Measurements from ENCODE around the gene VGLL2.

The VGLL2 gene

GRCh38 chr6:117253785-117254184 is 11.6 kb upstream of the VGLL2 start:
- Mint-ChIP-seq H3K27ac (ENCODE audit: low read depth) (no peak overlapping the region), H3K4me1 (no peaks in the 10 kb centered on the region), H3K9me3 (no peaks in the 10 kb centered on the region), H3K36me3 (ENCODE audit: insufficient read depth) (no peaks in the 10 kb centered on the region), H3K27me3 (no peaks in the 10 kb centered on the region), H3K4me3 (no peak overlapping the region)
- DNase-seq (ENCODE audit: low spot score in 2 of 2) (no peak), ATAC-seq (replicated peaks; ENCODE audit: extremely low read depth, poor library complexity, severe bottlenecking) (no peak)

DNA sequence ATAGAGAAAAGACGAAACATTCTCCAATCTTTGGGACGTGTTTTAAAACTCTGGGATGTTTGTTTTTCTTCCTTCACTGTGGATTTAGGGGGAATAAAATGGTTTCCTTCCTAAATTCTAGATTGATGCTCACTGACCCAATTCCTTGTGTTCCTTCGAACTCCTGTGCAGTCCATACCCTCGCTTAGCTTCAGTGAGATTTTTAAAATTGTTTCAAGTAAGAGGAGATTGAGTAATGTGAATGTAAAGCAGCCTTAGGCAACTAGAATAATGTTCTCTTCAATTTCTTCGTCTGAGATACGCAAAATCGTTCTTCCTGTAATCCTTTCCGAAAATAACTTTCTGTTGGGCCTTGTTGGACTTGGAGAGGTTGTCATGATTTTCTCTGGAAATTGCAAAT is 2.6 kb upstream of the VGLL2 start:
- peaks cover 82% of the 10 kb centered on the region for H3K27me3 Mint-ChIP-seq
- ATAC-seq (replicated peaks; ENCODE audit: extremely low read depth, poor library complexity, severe bottlenecking) (no peak), DNase-seq (ENCODE audit: low spot score in 2 of 2) (no peak)
- no peak overlapping the region for H3K4me3 Mint-ChIP-seq
- no peaks in the 10 kb centered on the region for H3K36me3 Mint-ChIP-seq (ENCODE audit: insufficient read depth)
- no peak overlapping the region for H3K27ac Mint-ChIP-seq (ENCODE audit: low read depth)
- peaks cover 11% of the 10 kb centered on the region for H3K4me1 Mint-ChIP-seq
- H3K9me3 Mint-ChIP-seq, result no peaks in the 10 kb centered on the region

DNA sequence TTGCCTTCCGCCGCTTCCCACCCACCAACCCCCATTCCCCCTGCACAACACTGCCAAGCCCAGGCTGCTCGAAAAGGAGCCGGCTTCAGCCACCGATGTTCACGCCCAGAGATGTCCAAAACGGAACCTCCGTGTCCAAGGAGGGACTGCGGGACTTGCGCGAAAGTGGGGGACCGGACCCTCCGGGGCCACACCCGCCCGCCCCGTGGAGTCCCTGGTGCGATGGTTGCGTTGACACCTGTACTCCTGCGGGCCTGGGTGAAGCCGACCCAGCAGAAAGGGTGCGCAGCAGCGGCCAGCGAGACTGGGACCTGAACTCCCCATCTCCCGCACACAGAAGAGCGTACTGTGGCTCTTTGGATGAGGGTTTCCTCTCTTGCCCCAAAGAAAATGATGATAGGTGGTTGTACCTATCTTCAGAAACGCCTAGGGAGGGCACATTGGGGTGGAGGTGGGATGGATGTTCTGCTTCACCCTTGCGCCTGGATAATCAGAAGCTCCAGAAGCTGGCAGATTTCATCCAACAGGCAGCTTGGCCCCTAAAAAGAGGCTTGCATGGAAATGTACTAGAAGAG is 1.9 kb upstream of the VGLL2 start:
- Mint-ChIP-seq H3K27me3 (peaks cover 88% of the 10 kb centered on the region), H3K4me3 (no peak overlapping the region), H3K4me1 (peaks cover 11% of the 10 kb centered on the region), H3K9me3 (no peaks in the 10 kb centered on the region), H3K27ac (ENCODE audit: low read depth) (no peak overlapping the region), H3K36me3 (ENCODE audit: insufficient read depth) (no peaks in the 10 kb centered on the region)
- DNase-seq (ENCODE audit: low spot score in 2 of 2) (no peak), ATAC-seq (replicated peaks; ENCODE audit: extremely low read depth, poor library complexity, severe bottlenecking) (no peak)

DNA sequence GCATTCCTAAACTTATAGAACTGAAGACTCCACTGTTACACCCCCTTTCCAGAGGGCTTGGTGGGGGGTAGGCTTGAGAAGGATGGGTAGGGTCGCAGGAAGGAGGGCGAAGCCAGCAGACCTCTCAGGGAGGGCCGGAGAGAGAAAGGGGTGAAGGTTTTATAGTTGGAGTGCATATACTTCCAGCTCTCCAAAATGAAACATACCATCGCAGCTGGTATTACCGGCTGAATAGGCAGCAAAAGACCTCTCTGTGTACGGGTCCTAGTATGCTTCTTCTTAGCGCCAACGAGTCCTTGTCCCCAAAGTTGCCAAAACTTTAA is 1.0 kb upstream of the VGLL2 start:
- DNase-seq (ENCODE audit: low spot score in 2 of 2) (no peak), ATAC-seq (replicated peaks; ENCODE audit: extremely low read depth, poor library complexity, severe bottlenecking) (no peak)
- no peaks in the 10 kb centered on the region for H3K9me3 Mint-ChIP-seq
- peak overlapping the region; percentile 44 for H3K4me3 Mint-ChIP-seq
- H3K4me1 Mint-ChIP-seq, result peaks cover 11% of the 10 kb centered on the region
- no peak overlapping the region for H3K27ac Mint-ChIP-seq (ENCODE audit: low read depth)
- H3K36me3 Mint-ChIP-seq (ENCODE audit: insufficient read depth), result no peaks in the 10 kb centered on the region
- peaks cover 93% of the 10 kb centered on the region for H3K27me3 Mint-ChIP-seq

GRCh38 chr6:117264692-117265409 is 507 bp upstream of the VGLL2 start:
- H3K36me3 Mint-ChIP-seq (ENCODE audit: insufficient read depth), result no peaks in the 10 kb centered on the region
- ATAC-seq (replicated peaks; ENCODE audit: extremely low read depth, poor library complexity, severe bottlenecking) (no peak), DNase-seq (ENCODE audit: low spot score in 2 of 2) (no peak)
- peaks cover 93% of the 10 kb centered on the region for H3K27me3 Mint-ChIP-seq
- H3K27ac Mint-ChIP-seq (ENCODE audit: low read depth), result no peak overlapping the region
- peak overlapping the region; percentile 44 for H3K4me3 Mint-ChIP-seq
- H3K4me1 Mint-ChIP-seq, result peaks cover 11% of the 10 kb centered on the region
- H3K9me3 Mint-ChIP-seq, result no peaks in the 10 kb centered on the region

GRCh38 chr6:117266257-117267053 is 1.1 kb downstream of the VGLL2 start:
- Mint-ChIP-seq H3K4me3 (no peak overlapping the region), H3K4me1 (peaks cover 11% of the 10 kb centered on the region), H3K36me3 (ENCODE audit: insufficient read depth) (no peaks in the 10 kb centered on the region), H3K27ac (ENCODE audit: low read depth) (no peak overlapping the region), H3K27me3 (peaks cover 85% of the 10 kb centered on the region), H3K9me3 (no peaks in the 10 kb centered on the region)
- no peak for ATAC-seq (replicated peaks; ENCODE audit: extremely low read depth, poor library complexity, severe bottlenecking)
- no peak for DNase-seq (ENCODE audit: low spot score in 2 of 2)

GRCh38 chr6:117267054-117267347 is 1.6 kb downstream of the VGLL2 start:
- ATAC-seq (replicated peaks; ENCODE audit: extremely low read depth, poor library complexity, severe bottlenecking) (no peak), DNase-seq (ENCODE audit: low spot score in 2 of 2) (no peak)
- H3K36me3 Mint-ChIP-seq (ENCODE audit: insufficient read depth), result no peaks in the 10 kb centered on the region
- no peaks in the 10 kb centered on the region for H3K9me3 Mint-ChIP-seq
- H3K4me3 Mint-ChIP-seq, result no peak overlapping the region
- H3K27me3 Mint-ChIP-seq, result peaks cover 84% of the 10 kb centered on the region
- H3K27ac Mint-ChIP-seq (ENCODE audit: low read depth), result no peak overlapping the region
- H3K4me1 Mint-ChIP-seq, result peaks cover 11% of the 10 kb centered on the region

- ATAC-seq (replicated peaks; ENCODE audit: extremely low read depth, poor library complexity, severe bottlenecking), result no peak
- Mint-ChIP-seq H3K4me1 (peaks cover 11% of the 10 kb centered on the region), H3K4me3 (no peak overlapping the region), H3K36me3 (ENCODE audit: insufficient read depth) (no peaks in the 10 kb centered on the region), H3K9me3 (no peaks in the 10 kb centered on the region), H3K27me3 (peaks cover 85% of the 10 kb centered on the region), H3K27ac (ENCODE audit: low read depth) (no peak overlapping the region)
- no peak for DNase-seq (ENCODE audit: low spot score in 2 of 2)
These were observed 2.6 kb downstream of the VGLL2 start for GRCh38 chr6:117267766-117268534.

GRCh38 chr6:117268924-117269323 is 3.6 kb downstream of the VGLL2 start:
- no peaks in the 10 kb centered on the region for H3K9me3 Mint-ChIP-seq

GRCh38 chr6:117269638-117270054 is 4.3 kb downstream of the VGLL2 start:
- ATAC-seq (replicated peaks; ENCODE audit: extremely low read depth, poor library complexity, severe bottlenecking) (no peak), DNase-seq (ENCODE audit: low spot score in 2 of 2) (no peak)
- no peaks in the 10 kb centered on the region for H3K9me3 Mint-ChIP-seq
- no peak overlapping the region for H3K4me3 Mint-ChIP-seq
- H3K27ac Mint-ChIP-seq (ENCODE audit: low read depth), result no peak overlapping the region
- no peaks in the 10 kb centered on the region for H3K36me3 Mint-ChIP-seq (ENCODE audit: insufficient read depth)
- peaks cover 8% of the 10 kb centered on the region for H3K4me1 Mint-ChIP-seq
- peaks cover 84% of the 10 kb centered on the region for H3K27me3 Mint-ChIP-seq

More at GRCh38 chr6:117268924-117269323, 3.6 kb downstream of the VGLL2 start:
- DNase-seq (ENCODE audit: low spot score in 2 of 2) (no peak), ATAC-seq (replicated peaks; ENCODE audit: extremely low read depth, poor library complexity, severe bottlenecking) (no peak)
- Mint-ChIP-seq H3K27ac (ENCODE audit: low read depth) (no peak overlapping the region), H3K36me3 (ENCODE audit: insufficient read depth) (no peaks in the 10 kb centered on the region), H3K27me3 (peaks cover 84% of the 10 kb centered on the region), H3K4me1 (peaks cover 11% of the 10 kb centered on the region), H3K4me3 (no peak overlapping the region)

DNA sequence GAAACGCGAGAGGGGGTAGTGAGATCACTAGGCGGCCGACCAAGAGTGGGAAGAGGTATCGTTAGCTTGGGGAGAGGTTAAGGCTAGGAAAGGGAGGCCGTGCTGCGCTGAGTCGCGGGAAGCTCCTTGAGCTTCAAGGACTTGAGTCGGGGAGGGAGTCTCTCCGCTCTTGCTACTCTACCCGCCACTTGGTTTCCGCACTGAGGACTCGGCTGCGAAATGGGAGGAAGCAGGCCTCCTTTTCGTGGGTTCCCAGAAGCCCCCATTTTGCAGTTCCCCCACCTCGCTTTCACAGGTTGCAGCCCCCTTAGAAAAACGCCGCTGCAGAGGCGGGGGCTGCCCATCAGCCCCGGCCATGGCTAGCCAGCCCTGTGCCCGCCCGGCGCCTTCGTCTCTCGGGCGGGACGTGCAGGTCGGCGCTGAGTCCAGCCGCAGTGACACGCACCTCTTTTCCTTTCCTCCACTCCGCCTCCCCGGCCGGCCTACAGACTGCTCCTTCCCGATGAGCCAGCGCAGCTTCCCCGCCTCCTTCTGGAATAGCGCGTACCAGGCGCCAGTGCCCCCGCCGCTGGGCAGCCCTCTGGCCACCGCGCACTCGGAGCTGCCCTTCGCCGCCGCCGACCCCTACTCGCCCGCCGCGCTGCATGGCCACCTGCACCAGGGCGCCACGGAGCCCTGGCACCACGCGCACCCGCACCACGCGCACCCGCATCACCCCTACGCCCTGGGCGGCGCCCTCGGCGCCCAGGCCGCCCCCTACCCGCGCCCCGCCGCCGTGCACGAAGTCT is 4.9 kb downstream of the VGLL2 start:
- ATAC-seq (replicated peaks; ENCODE audit: extremely low read depth, poor library complexity, severe bottlenecking), result no peak
- H3K27me3 Mint-ChIP-seq, result peaks cover 84% of the 10 kb centered on the region
- H3K4me1 Mint-ChIP-seq, result peaks cover 2% of the 10 kb centered on the region
- H3K9me3 Mint-ChIP-seq, result no peaks in the 10 kb centered on the region
- H3K4me3 Mint-ChIP-seq, result no peak overlapping the region
- H3K36me3 Mint-ChIP-seq (ENCODE audit: insufficient read depth), result no peaks in the 10 kb centered on the region
- H3K27ac Mint-ChIP-seq (ENCODE audit: low read depth), result no peak overlapping the region
- no peak for DNase-seq (ENCODE audit: low spot score in 2 of 2)

DNA sequence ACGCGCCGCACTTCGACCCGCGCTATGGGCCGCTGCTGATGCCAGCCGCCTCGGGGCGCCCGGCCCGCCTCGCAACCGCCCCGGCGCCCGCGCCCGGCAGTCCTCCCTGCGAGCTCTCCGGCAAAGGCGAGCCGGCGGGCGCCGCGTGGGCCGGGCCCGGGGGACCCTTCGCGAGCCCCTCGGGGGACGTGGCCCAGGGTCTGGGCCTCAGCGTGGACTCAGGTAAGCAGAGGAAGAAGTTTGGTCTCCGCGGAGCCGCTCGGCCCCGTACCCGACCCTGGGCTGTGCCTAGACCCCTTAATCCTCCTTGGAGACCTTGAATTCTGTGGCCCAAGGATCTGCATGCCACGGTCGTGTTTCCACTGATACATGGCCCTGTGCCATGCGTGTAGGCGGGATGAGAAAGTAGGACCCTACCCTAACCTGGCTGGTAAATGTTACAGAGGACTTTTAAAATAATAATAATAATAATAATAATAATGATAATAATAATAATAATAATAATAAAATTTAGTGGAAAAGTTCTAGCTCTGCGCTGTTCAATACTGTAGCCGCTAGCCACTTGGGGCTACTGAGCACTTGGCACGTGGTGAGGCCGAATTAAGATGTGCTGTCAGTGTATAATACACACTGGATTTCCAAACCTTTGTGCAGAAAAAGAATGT is 5.6 kb downstream of the VGLL2 start:
- no peaks in the 10 kb centered on the region for H3K9me3 Mint-ChIP-seq
- H3K36me3 Mint-ChIP-seq (ENCODE audit: insufficient read depth), result no peaks in the 10 kb centered on the region
- ATAC-seq (replicated peaks; ENCODE audit: extremely low read depth, poor library complexity, severe bottlenecking), result no peak

More for the DNA sequence above, 5.6 kb downstream of the VGLL2 start:
- no peaks in the 10 kb centered on the region for H3K4me1 Mint-ChIP-seq
- DNase-seq (ENCODE audit: low spot score in 2 of 2), result no peak
- peaks cover 87% of the 10 kb centered on the region for H3K27me3 Mint-ChIP-seq
- H3K4me3 Mint-ChIP-seq, result no peak overlapping the region
- H3K27ac Mint-ChIP-seq (ENCODE audit: low read depth), result no peak overlapping the region
